22Rv1 (cell line): ENCODE measurements around the gene BIN2.

Experiments used
- ZFX ChIP-seq: fragments of 450-650 bp; IDR thresholded peaks from 2 replicates; pipeline ENCODE4 v1.6.1; 2017; ENCODE audit warnings: antibody characterized with exemption, borderline replicate concordance
- TF ChIP-seq, protein P1 (sequence below): fragments of 450-650 bp; IDR thresholded peaks from 2 replicates; pipeline ENCODE4 v1.5.1; 2017; ENCODE audit warnings: mild to moderate bottlenecking

DNA sequence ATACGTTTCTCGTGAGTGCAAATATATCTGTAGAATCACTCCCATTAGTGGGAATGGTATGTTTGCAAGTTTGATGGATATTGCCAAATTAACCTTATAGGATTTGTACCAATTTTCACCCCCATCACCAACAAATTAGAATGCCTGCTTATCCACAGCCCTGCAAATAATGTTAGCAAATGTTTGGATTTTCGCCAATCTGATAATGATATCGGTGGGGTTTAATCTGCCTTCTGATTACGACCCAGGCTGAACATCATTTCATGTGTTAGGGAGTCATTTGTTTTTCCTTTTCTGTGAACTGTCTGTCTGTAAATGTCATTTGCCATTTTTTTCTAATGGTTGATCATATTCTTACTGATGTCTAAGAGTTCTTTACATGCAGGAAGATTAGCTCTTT is 89.4 kb downstream of the BIN2 start:
- TF ChIP-seq, protein P1, sequence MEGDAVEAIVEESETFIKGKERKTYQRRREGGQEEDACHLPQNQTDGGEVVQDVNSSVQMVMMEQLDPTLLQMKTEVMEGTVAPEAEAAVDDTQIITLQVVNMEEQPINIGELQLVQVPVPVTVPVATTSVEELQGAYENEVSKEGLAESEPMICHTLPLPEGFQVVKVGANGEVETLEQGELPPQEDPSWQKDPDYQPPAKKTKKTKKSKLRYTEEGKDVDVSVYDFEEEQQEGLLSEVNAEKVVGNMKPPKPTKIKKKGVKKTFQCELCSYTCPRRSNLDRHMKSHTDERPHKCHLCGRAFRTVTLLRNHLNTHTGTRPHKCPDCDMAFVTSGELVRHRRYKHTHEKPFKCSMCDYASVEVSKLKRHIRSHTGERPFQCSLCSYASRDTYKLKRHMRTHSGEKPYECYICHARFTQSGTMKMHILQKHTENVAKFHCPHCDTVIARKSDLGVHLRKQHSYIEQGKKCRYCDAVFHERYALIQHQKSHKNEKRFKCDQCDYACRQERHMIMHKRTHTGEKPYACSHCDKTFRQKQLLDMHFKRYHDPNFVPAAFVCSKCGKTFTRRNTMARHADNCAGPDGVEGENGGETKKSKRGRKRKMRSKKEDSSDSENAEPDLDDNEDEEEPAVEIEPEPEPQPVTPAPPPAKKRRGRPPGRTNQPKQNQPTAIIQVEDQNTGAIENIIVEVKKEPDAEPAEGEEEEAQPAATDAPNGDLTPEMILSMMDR = no peak
- no peak for TF ChIP-seq ZFX
